HepG2 (cell line): ENCODE data around the gene GRB10. TPM values are rescaled to one million over a fixed set of nuclear protein-coding genes. Genes with fewer than 3 reads are reported as not detected.

ENCODE experiments used
- ATAC-seq: fragments of 200-7000 bp; cut with Tn5 transposase; 3 replicates; pipeline ENCODE4 v1.9.1; 2020; ENCODE audit warnings: mild to moderate bottlenecking, moderate library complexity
- BruUV-seq: library from RNA; stranded (reverse); fragments of 400-500 nt; replicated peaks from 2 replicates; lab custom pipeline; 2021; lab: Mats Ljungman, UMichigan
- CTCF ChIA-PET: fragments of 300-600 bp; formaldehyde crosslinking; extraction: SDS; loops from one replicate; lab custom pipeline; 2021; ENCODE audit warnings: low total read pairs, inconsistent platforms, low intra/inter-chr PET ratio; lab: Yijun Ruan, JAX
- POLR2A ChIA-PET: fragments of 350-600 bp; sonication (Branson Sonifier 250); formaldehyde crosslinking; loops from one replicate; lab custom pipeline; 2020; ENCODE audit warnings: antibody characterized with exemption, inconsistent platforms; lab: Yijun Ruan, JAX
- DNase-seq: peaks from one replicate; pipeline ENCODE4 v3.0.0-alpha.2; 2015; ENCODE audit warnings: low spot score
- FAIRE-seq: peaks from 3 replicates; lab custom pipeline; 2011; peaks lifted over from hg19 to GRCh38; lab: Jason Lieb, UNC
- H2AFZ ChIP-seq: one replicate; pipeline ENCODE4 v1.6.1; 2011; ENCODE audit warnings: low read length, inconsistent platforms
- H3K27ac ChIP-seq: fragments of 300-600 bp; 3 replicates; pipeline ENCODE4 v1.8.0; 2011; ENCODE audit warnings: mixed run types, mild to moderate bottlenecking, mixed read lengths, low read length, inconsistent platforms; ENCODE audit not compliant: insufficient read depth; ENCODE audit errors: extremely low read length
- H3K27me3 ChIP-seq, 2 experiments: fragments of 200-600 bp in 1 of 2; 2 replicates in 1 of 2; 3 replicates in 1 of 2; pipeline versions ENCODE4 v1.6.0 to v1.8.0; 2011; ENCODE audit warnings: low read length in 2 of 2, mild to moderate bottlenecking in 2 of 2, moderate library complexity in 2 of 2, inconsistent platforms in 1 of 2; ENCODE audit not compliant: insufficient read depth in 2 of 2, control insufficient read depth in 1 of 2
- H3K36me3 ChIP-seq, 2 experiments: fragments of 200-600 bp in 1 of 2; replicated peaks in 1 of 2; 2 replicates in 1 of 2; 3 replicates in 1 of 2; pipeline versions ENCODE4 v1.5.1 to v1.8.0; 2011; ENCODE audit warnings: low read length in 2 of 2, inconsistent platforms in 1 of 2; ENCODE audit not compliant: insufficient read depth in 2 of 2, control insufficient read depth in 1 of 2
- H3K4me1 ChIP-seq: 2 replicates; pipeline ENCODE4 v1.5.1; 2012; ENCODE audit warnings: low read length, inconsistent platforms; ENCODE audit not compliant: insufficient read depth
- H3K4me2 ChIP-seq: 2 replicates; pipeline ENCODE4 v1.6.0; 2011; ENCODE audit warnings: low read depth, low read length, inconsistent platforms
- H3K4me3 ChIP-seq, 3 experiments: fragments of 200-600 bp in 1 of 3; sonication (generic), shearing (Covaris generic) in 1 of 3; replicated peaks in 1 of 3; 2 replicates each; pipeline ENCODE4 v1.5.1; 2011 to 2016; ENCODE audit warnings: low read length in 3 of 3, inconsistent platforms in 2 of 3, low read depth in 2 of 3, mild to moderate bottlenecking in 2 of 3, control low read depth in 1 of 3, mixed read lengths in 1 of 3; ENCODE audit not compliant: insufficient read depth in 1 of 3
- H3K79me2 ChIP-seq: one replicate; pipeline ENCODE4 v1.6.1; 2011; ENCODE audit warnings: low read length, inconsistent platforms; ENCODE audit not compliant: insufficient read depth
- H3K9ac ChIP-seq: 2 replicates; pipeline ENCODE4 v1.6.0; 2011; ENCODE audit warnings: mild to moderate bottlenecking, low read depth, low read length, inconsistent platforms; ENCODE audit not compliant: insufficient read depth
- H3K9me3 ChIP-seq: 2 replicates; pipeline ENCODE4 v1.5.1; 2012; ENCODE audit warnings: mild to moderate bottlenecking, low read length
- H4K20me1 ChIP-seq: 2 replicates; pipeline ENCODE4 v1.6.0; 2011; ENCODE audit warnings: inconsistent platforms, mild to moderate bottlenecking, low read length, moderate library complexity; ENCODE audit not compliant: insufficient read depth
- CEBPG ChIP-seq: IDR thresholded peaks from 2 replicates; pipeline ENCODE4 v1.6.1; 2016
- FOXK1 ChIP-seq: sonication (generic); formaldehyde crosslinking; IDR thresholded peaks from 2 replicates; pipeline ENCODE4 v1.4.0; 2020; ENCODE audit warnings: low read depth, missing genetic modification reagents, borderline replicate concordance
- GATAD1 ChIP-seq: IDR thresholded peaks from 2 replicates; pipeline ENCODE4 v1.6.1; 2016; ENCODE audit warnings: missing genetic modification reagents, missing compliant biosample characterization
- GRHL1 ChIP-seq: sonication (generic); formaldehyde crosslinking; conservative IDR thresholded peaks from 2 replicates; pipeline ENCODE4 v1.8.0; 2022; ENCODE audit warnings: missing genetic modification reagents
- NFKBIZ ChIP-seq: IDR thresholded peaks from 2 replicates; pipeline ENCODE4 v1.6.1; 2018; ENCODE audit warnings: missing genetic modification reagents, missing compliant biosample characterization
- SNAPC4 ChIP-seq: sonication (generic); formaldehyde crosslinking; IDR thresholded peaks from 2 replicates; pipeline ENCODE4 v1.4.0; 2020; ENCODE audit warnings: mild to moderate bottlenecking, missing genetic modification reagents
- SNRNP70 ChIP-seq: fragments of 200-400 bp; formaldehyde crosslinking; IDR thresholded peaks from 2 replicates; pipeline ENCODE4 v1.6.1; 2017; ENCODE audit warnings: mild to moderate bottlenecking, low read depth, low read length, moderate library complexity
- SP1 ChIP-seq, 2 experiments: fragments of 450-650 bp in 1 of 2; sonication (generic) in 1 of 2; formaldehyde crosslinking in 1 of 2; IDR thresholded peaks; 2 replicates each; pipeline versions ENCODE4 v1.4.0 to v1.6.1; 2016 to 2020; ENCODE audit warnings: missing genetic modification reagents in 1 of 2
- SRSF9 ChIP-seq: fragments of 200-400 bp; formaldehyde crosslinking; IDR thresholded peaks from 2 replicates; pipeline ENCODE4 v1.6.1; 2018; ENCODE audit warnings: borderline replicate concordance, mild to moderate bottlenecking, low read depth, low read length; ENCODE audit not compliant: insufficient read depth, poor library complexity, severe bottlenecking
- THAP8 ChIP-seq: sonication (generic); formaldehyde crosslinking; IDR thresholded peaks from 2 replicates; pipeline ENCODE4 v1.5.1; 2020; ENCODE audit warnings: missing genetic modification reagents, mild to moderate bottlenecking, borderline replicate concordance
- ZNF17 ChIP-seq: sonication (generic); formaldehyde crosslinking; IDR thresholded peaks from 2 replicates; pipeline ENCODE4 v1.5.0; 2020; ENCODE audit warnings: mild to moderate bottlenecking, missing genetic modification reagents
- ZNF33A ChIP-seq: sonication (generic); formaldehyde crosslinking; IDR thresholded peaks from 2 replicates; pipeline ENCODE4 v1.5.1; 2020; ENCODE audit warnings: missing genetic modification reagents, mild to moderate bottlenecking, moderate library complexity, borderline replicate concordance
- ZNF589 ChIP-seq: sonication (generic); formaldehyde crosslinking; conservative IDR thresholded peaks from 2 replicates; pipeline ENCODE4 v1.8.0; 2022; ENCODE audit warnings: mild to moderate bottlenecking, moderate library complexity, missing genetic modification reagents
- ZNF605 ChIP-seq: sonication (generic); formaldehyde crosslinking; IDR thresholded peaks from 2 replicates; pipeline ENCODE4 v1.8.0; 2022; ENCODE audit warnings: mild to moderate bottlenecking, missing genetic modification reagents
- ZNF644 ChIP-seq: IDR thresholded peaks from 2 replicates; pipeline ENCODE4 v1.6.1; 2016; ENCODE audit warnings: low read depth
- ZNF816 ChIP-seq: sonication (generic); formaldehyde crosslinking; IDR thresholded peaks from 2 replicates; pipeline ENCODE4 v1.8.0; 2022; ENCODE audit warnings: missing genetic modification reagents, mild to moderate bottlenecking, borderline replicate concordance
- WGBS: methylation state at CpG from one replicate; pipeline ENCODE4 v1.1.6; 2017; ENCODE audit warnings: low lambda C conversion rate; 5-methylcytosine and 5-hydroxymethylcytosine counted together
- in situ Hi-C: cut with HindIII; loops from 2 replicates; pipeline ENCODE4 v1.10.0; 2017; ENCODE audit warnings: low pct_unique_long_range_greater_than_20kb; ENCODE audit not compliant: extremely low pct_ligation_motif_present
- intact Hi-C: fragments of 100-400 bp; cut with micrococcal nuclease; formaldehyde crosslinking; loops from one replicate; pipeline ENCODE4 v1.10.0; 2022; ENCODE audit not compliant: unreplicated experiment
- polyA plus RNA-seq, 8 experiments: library from polyadenylated mRNA; depleted of rRNA in 3 of 8; stranded (reverse) in 7 of 8; unstranded in 1 of 8; fragments of >200 nt; fragmentation: Illumina TruSeq in 4 of 8; extraction: Trizol in 4 of 8; gene quantifications; 2 replicates each; pipeline versions ENCODE4 v1.2.1 to v1.2.3, GENCODE V29; 2011 to 2016; ENCODE audit warnings: low read depth in 4 of 8, missing spikeins in 1 of 8, mixed read lengths in 1 of 8; ENCODE audit not compliant: insufficient read depth in 1 of 8
- total RNA-seq, 5 experiments: library from RNA; depleted of rRNA; stranded (reverse); fragments of >200 nt; fragmentation: Illumina TruSeq; extraction: Trizol; gene quantifications; 2 replicates each; pipeline ENCODE4 v1.2.3, GENCODE V29; 2016; ENCODE audit warnings: low read depth in 1 of 5

Gene GRB10
- total and polyA plus RNA-seq, 2 of the 13 experiments (the other 11 are each of a cell fraction or from before 2014, with no cell fraction given) = 4.0 to 6.8 TPM

- H3K4me3 ChIP-seq = no peak overlapping the region
- no peak overlapping the region for H3K9ac ChIP-seq
- in situ Hi-C loops (no loop called here), intact Hi-C loops (no loop called here)
- CTCF ChIA-PET = no interaction called here
- H3K4me1 ChIP-seq = peaks cover 2% of the 10 kb centered on the region; the same call in 1 of the 2 replicates
- H2AFZ ChIP-seq = no peak overlapping the region
- BruUV-seq = no TSS peak
- no peak for FAIRE-seq
- no peaks in the 10 kb centered on the region; a peak in 1 of 5 replicates for H3K36me3 ChIP-seq
- H3K79me2 ChIP-seq = no peaks in the 10 kb centered on the region
- H3K27me3 ChIP-seq = no peaks in the 10 kb centered on the region
- TF ChIP-seq SNRNP70 (no peak), GATAD1 (CRISPR knock-in tag) (no peak), CEBPG (CRISPR knock-in tag) (no peak), ZNF33A (no peak), ZNF605 (CRISPR knock-in tag) (no peak), ZNF589 (no peak), ZNF17 (CRISPR knock-in tag) (no peak), SP1 (IDR thresholded peaks at IDR 0.05) (no peak), SP1 (CRISPR knock-in tag; IDR thresholded peaks at IDR 0.05) (no peak), ZNF816 (CRISPR knock-in tag) (no peak), ZNF644 (CRISPR knock-in tag) (no peak), FOXK1 (CRISPR knock-in tag) (no peak), SNAPC4 (CRISPR knock-in tag) (no peak), GRHL1 (CRISPR knock-in tag) (no peak), THAP8 (CRISPR knock-in tag) (no peak), NFKBIZ (CRISPR knock-in tag) (no peak), SRSF9 (no peak)
- TF ChIP-seq, all 625 proteins: peak for 0
- Histone ChIP-seq H3K27ac (no peak overlapping the region), H3K9me3 (no peaks in the 10 kb centered on the region), H4K20me1 (no peaks in the 10 kb centered on the region), H3K4me2 (no peak overlapping the region)
- POLR2A ChIA-PET = no interaction called here
- DNase-seq = no peak
- WGBS = 48% methylated on average over 2 of the region's 2 CpGs
- ATAC-seq = no peak
Observed at GRCh38 chr7:50622821-50623220, 159.9 kb downstream of the GRB10 start.
